Endothelial cell of umbilical vein (primary cell): ENCODE results near the gene PRRC2C. TPM values are rescaled to one million over a fixed set of nuclear protein-coding genes. Genes with fewer than 3 reads are reported as not detected.

Source experiments
- BruUV-seq: library from RNA; stranded (reverse); fragments of 400-500 nt; replicated peaks from 2 replicates; lab custom pipeline; 2021; lab: Mats Ljungman, UMichigan
- CTCF ChIA-PET: fragments of 300-600, 350-600 bp; sonication (Branson Sonifier 250); formaldehyde crosslinking; loops from one replicate; lab custom pipeline; 2021; ENCODE audit warnings: antibody characterized with exemption, inconsistent platforms; lab: Charles Lee
- POLR2A ChIA-PET: fragments of 300-600, 350-600 bp; sonication (Branson Sonifier 250); formaldehyde crosslinking; loops from one replicate; lab custom pipeline; 2021; ENCODE audit warnings: antibody characterized with exemption, inconsistent platforms; lab: Charles Lee
- DNase-seq: peaks from one replicate; pipeline ENCODE4 v3.0.0-alpha.2; 2011; ENCODE audit warnings: low read depth, low spot score
- FAIRE-seq: peaks from 2 replicates; lab custom pipeline; 2011; peaks lifted over from hg19 to GRCh38; lab: Jason Lieb, UNC
- H2AFZ ChIP-seq: 2 replicates; pipeline ENCODE4 v1.6.0; 2012; ENCODE audit warnings: low read depth, low read length, control low read depth, inconsistent platforms
- H3K27ac ChIP-seq: 2 replicates; pipeline ENCODE4 v1.5.1; 2011; ENCODE audit warnings: low read depth, mild to moderate bottlenecking, control low read depth, low read length, moderate library complexity; ENCODE audit not compliant: insufficient read depth
- H3K27me3 ChIP-seq, 2 experiments: 2 replicates each; pipeline versions ENCODE4 v1.6.0 to v1.6.1; 2011; ENCODE audit warnings: low read length in 2 of 2, mixed read lengths in 1 of 2; ENCODE audit not compliant: control insufficient read depth in 2 of 2, insufficient read depth in 2 of 2
- H3K36me3 ChIP-seq, 2 experiments: 2 replicates in 1 of 2; 3 replicates in 1 of 2; pipeline ENCODE4 v1.5.1; 2011; ENCODE audit warnings: low read length in 2 of 2, mild to moderate bottlenecking in 1 of 2, moderate library complexity in 1 of 2; ENCODE audit not compliant: control insufficient read depth in 2 of 2, insufficient read depth in 2 of 2; ENCODE audit errors: extremely low read depth in 1 of 2
- H3K4me1 ChIP-seq: 3 replicates; pipeline ENCODE4 v1.5.1; 2011; ENCODE audit warnings: mild to moderate bottlenecking, low read length; ENCODE audit not compliant: control insufficient read depth, insufficient read depth; ENCODE audit errors: extremely low read depth
- H3K4me2 ChIP-seq: 2 replicates; pipeline ENCODE4 v1.6.1; 2011; ENCODE audit warnings: low read length, control low read depth, mixed read lengths; ENCODE audit not compliant: insufficient read depth
- H3K4me3 ChIP-seq, 3 experiments: fragments of 200-600 bp in 1 of 3; sonication (generic), shearing (Covaris generic) in 1 of 3; replicated peaks in 1 of 3; 2 replicates each; pipeline ENCODE4 v1.5.1; 2011 to 2016; ENCODE audit warnings: control low read depth in 3 of 3, low read length in 3 of 3, mild to moderate bottlenecking in 2 of 3, inconsistent platforms in 1 of 3, low read depth in 1 of 3, moderate library complexity in 1 of 3; ENCODE audit not compliant: insufficient read depth in 1 of 3
- H3K79me2 ChIP-seq: 2 replicates; pipeline ENCODE4 v1.6.0; 2012; ENCODE audit warnings: low read length, inconsistent platforms; ENCODE audit not compliant: control insufficient read depth, insufficient read depth
- H3K9ac ChIP-seq: replicated peaks from 2 replicates; pipeline ENCODE3; 2011; ENCODE audit warnings: low read length, control low read depth; ENCODE audit not compliant: insufficient read depth; ENCODE audit errors: extremely low read depth
- H3K9me1 ChIP-seq: replicated peaks from 3 replicates; pipeline ENCODE4 v1.6.0; 2011; ENCODE audit warnings: mild to moderate bottlenecking, low read length; ENCODE audit not compliant: control insufficient read depth, insufficient read depth; ENCODE audit errors: extremely low read depth
- H3K9me3 ChIP-seq: replicated peaks from 2 replicates; pipeline ENCODE4 v1.5.1; 2012; ENCODE audit warnings: low read length, inconsistent platforms; ENCODE audit not compliant: control insufficient read depth, insufficient read depth
- H4K20me1 ChIP-seq: replicated peaks from 2 replicates; pipeline ENCODE3; 2011; ENCODE audit warnings: mild to moderate bottlenecking, low read length; ENCODE audit not compliant: control insufficient read depth, insufficient read depth; ENCODE audit errors: extremely low read depth
- CTCF ChIP-seq, 2 donors: IDR thresholded peaks; 1 replicate in 1 of 2; 2 replicates in 1 of 2; pipeline ENCODE4 v1.5.1; 2011; ENCODE audit warnings: low read length in 2 of 2, mild to moderate bottlenecking in 2 of 2, moderate library complexity in 2 of 2, control low read depth in 1 of 2, inconsistent platforms in 1 of 2, low read depth in 1 of 2; ENCODE audit not compliant: insufficient read depth in 1 of 2; ENCODE audit errors: extremely low read depth in 1 of 2
- EZH2 ChIP-seq: IDR thresholded peaks from 2 replicates; pipeline ENCODE4 v1.6.1; 2012; ENCODE audit warnings: borderline replicate concordance, low read depth, mild to moderate bottlenecking, moderate library complexity, low read length, inconsistent platforms; ENCODE audit not compliant: severe bottlenecking
- FOS ChIP-seq: IDR thresholded peaks from 2 replicates; pipeline ENCODE4 v1.6.1; 2011; ENCODE audit warnings: mild to moderate bottlenecking, low read length, moderate library complexity, borderline replicate concordance; ENCODE audit not compliant: insufficient read depth
- GATA2 ChIP-seq: IDR thresholded peaks from 2 replicates; pipeline ENCODE4 v1.7.0; 2011; ENCODE audit warnings: low read depth, mild to moderate bottlenecking, moderate library complexity, mixed read lengths, low read length; ENCODE audit not compliant: insufficient read length, insufficient read depth
- JUN ChIP-seq: IDR thresholded peaks from 2 replicates; pipeline ENCODE4 v1.6.1; 2011; ENCODE audit warnings: borderline replicate concordance, low read depth; ENCODE audit not compliant: insufficient read length, insufficient read depth
- MAX ChIP-seq: IDR thresholded peaks from 2 replicates; pipeline ENCODE4 v1.6.1; 2011; ENCODE audit not compliant: insufficient read depth, insufficient read length
- MYC ChIP-seq: IDR thresholded peaks from one replicate; pipeline ENCODE4 v1.6.1; 2011; ENCODE audit warnings: mild to moderate bottlenecking, low read depth, low read length
- POLR2A ChIP-seq: IDR thresholded peaks from 2 replicates; pipeline ENCODE4 v1.6.1; 2012; ENCODE audit warnings: low read depth, mild to moderate bottlenecking, control low read depth, low read length
- POLR2AphosphoS5 ChIP-seq: IDR thresholded peaks from 2 replicates; pipeline ENCODE4 v1.6.1; 2012; ENCODE audit warnings: low read depth, mild to moderate bottlenecking, control low read depth, low read length, moderate library complexity; ENCODE audit not compliant: insufficient read depth
- dilution Hi-C: fragments of 300-500 bp; cut with MboI; formaldehyde crosslinking; loops from one replicate; pipeline ENCODE4 v1.15.0; 2019; ENCODE audit warnings: low sequenced_read_pairs; ENCODE audit not compliant: extremely low pct_ligation_motif_present
- intact Hi-C: fragments of 100-400 bp; cut with micrococcal nuclease; formaldehyde crosslinking; loops from one replicate; pipeline ENCODE4 v1.10.0; 2022
- polyA plus RNA-seq, 4 experiments: library from polyadenylated mRNA; depleted of rRNA in 3 of 4; stranded (reverse) in 3 of 4; unstranded in 1 of 4; fragments of >200 nt; gene quantifications; 2 replicates each; pipeline versions ENCODE4 v1.2.1 to v1.2.3, GENCODE V29; 2011 to 2012; ENCODE audit warnings: missing spikeins in 1 of 4
- total RNA-seq: library from RNA; stranded (reverse); gene quantifications from 2 replicates; pipeline ENCODE4 v1.2.3, GENCODE V29; 2021

PRRC2C gene
- total and polyA plus RNA-seq, 2 donors (not counting 3 experiments of a cell fraction or from before 2014, with no cell fraction given): 65.7 to 199 TPM

GRCh38 chr1:171507435-171507834 is 22.1 kb downstream of the PRRC2C start:
- ChIA-PET POLR2A (no interaction called here), CTCF (interaction anchor here (1.4 to 2.2 kb wide), 3 partner anchors 11 to 22 kb away, joined by 3 to 5 read pairs (median 4); partner anchors contain the start of gene PRRC2C)
- dilution Hi-C loops: no loop called here
- Histone ChIP-seq H2AFZ (no peak overlapping the region), H3K79me2 (peaks cover 100% of the 10 kb centered on the region), H3K9me3 (no peaks in the 10 kb centered on the region), H3K9me1 (no peaks in the 10 kb centered on the region), H3K4me1 (peaks cover 2% of the 10 kb centered on the region), H3K4me3 (no peak overlapping the region), H3K27ac (no peak overlapping the region), H3K36me3 (no peaks in the 10 kb centered on the region), H3K27me3 (no peaks in the 10 kb centered on the region), H3K9ac (no peak overlapping the region), H4K20me1 (peaks cover 46% of the 10 kb centered on the region), H3K4me2 (no peak overlapping the region)
- intact Hi-C loops: no loop called here
- TF ChIP-seq EZH2 (no peak), FOS (no peak), GATA2 (no peak)
- DNase-seq: no peak
- no TSS peak for BruUV-seq
- FAIRE-seq: no peak

GRCh38 chr1:171509191-171509590 is 23.9 kb downstream of the PRRC2C start:
- dilution Hi-C loops: no loop called here

More at GRCh38 chr1:171509191-171509590, 23.9 kb downstream of the PRRC2C start:
- DNase-seq: no peak
- intact Hi-C loops: no loop called here
- H2AFZ ChIP-seq: no peak overlapping the region
- no TSS peak for BruUV-seq
- ChIA-PET POLR2A (no interaction called here), CTCF (interaction anchor here (1.6 kb wide), 1 partner anchor 10 kb away, joined by 4 read pairs; no protein-coding TSS in a partner anchor)
- H3K27me3 ChIP-seq: no peaks in the 10 kb centered on the region
- H4K20me1 ChIP-seq: peaks cover 52% of the 10 kb centered on the region
- no peak overlapping the region for H3K27ac ChIP-seq
- no peaks in the 10 kb centered on the region for H3K36me3 ChIP-seq
- no peak overlapping the region for H3K4me2 ChIP-seq
- peaks cover 2% of the 10 kb centered on the region for H3K4me1 ChIP-seq
- no peak overlapping the region for H3K9ac ChIP-seq
- no peak for FAIRE-seq
- TF ChIP-seq MYC (no peak), MAX (no peak), FOS (no peak), POLR2A (no peak), JUN (no peak), CTCF (IDR thresholded peaks at IDR 0.05; ENCODE audit: extremely low read depth in 1 of 2, insufficient read depth in 1 of 2, low read depth in 1 of 2, low read length in 2 of 2) (no peak), POLR2AphosphoS5 (no peak), EZH2 (no peak), GATA2 (no peak)
- peaks cover 100% of the 10 kb centered on the region for H3K79me2 ChIP-seq
- H3K9me1 ChIP-seq: no peaks in the 10 kb centered on the region
- no peak overlapping the region for H3K4me3 ChIP-seq
- H3K9me3 ChIP-seq: no peaks in the 10 kb centered on the region
